ENCODE results near the gene TRIM45. TPM values are rescaled to one million over a fixed set of nuclear protein-coding genes. Genes with fewer than 3 reads are reported as not detected.
A peak's percentile ranks its signal among the peaks of the same experiment; 100 is the strongest.

Gene TRIM45
- total and polyA plus RNA-seq, 2 donors (not counting 1 experiment from before 2014, with no cell fraction given) = 4.0 to 8.4 TPM

GRCh38 chr1:117101334-117101733 lies 20.2 kb downstream of the TRIM45 start:
- H3K79me2 ChIP-seq (ENCODE audit: control insufficient read depth, insufficient read depth, low read length) = no peaks in the 10 kb centered on the region
- no peak overlapping the region for H3K4me3 ChIP-seq (replicated peaks in 1 of 4; ENCODE audit: control extremely low read depth in 1 of 4, insufficient read depth in 1 of 4, low read depth in 3 of 4, low read length in 4 of 4)
- H3K9ac ChIP-seq (ENCODE audit: insufficient read depth, low read length) = no peak overlapping the region
- no peak overlapping the region for H3K4me2 ChIP-seq (ENCODE audit: extremely low read depth, insufficient read depth, low read length)
- DNase-seq (ENCODE audit: low read depth in 2 of 2) = no peak
- no peak overlapping the region for H2AFZ ChIP-seq (ENCODE audit: low read length)
- no peak for TF ChIP-seq EZH2 (IDR thresholded peaks at IDR 0.05; ENCODE audit: low read length, missing control alignments)
- TF ChIP-seq, protein P1, sequence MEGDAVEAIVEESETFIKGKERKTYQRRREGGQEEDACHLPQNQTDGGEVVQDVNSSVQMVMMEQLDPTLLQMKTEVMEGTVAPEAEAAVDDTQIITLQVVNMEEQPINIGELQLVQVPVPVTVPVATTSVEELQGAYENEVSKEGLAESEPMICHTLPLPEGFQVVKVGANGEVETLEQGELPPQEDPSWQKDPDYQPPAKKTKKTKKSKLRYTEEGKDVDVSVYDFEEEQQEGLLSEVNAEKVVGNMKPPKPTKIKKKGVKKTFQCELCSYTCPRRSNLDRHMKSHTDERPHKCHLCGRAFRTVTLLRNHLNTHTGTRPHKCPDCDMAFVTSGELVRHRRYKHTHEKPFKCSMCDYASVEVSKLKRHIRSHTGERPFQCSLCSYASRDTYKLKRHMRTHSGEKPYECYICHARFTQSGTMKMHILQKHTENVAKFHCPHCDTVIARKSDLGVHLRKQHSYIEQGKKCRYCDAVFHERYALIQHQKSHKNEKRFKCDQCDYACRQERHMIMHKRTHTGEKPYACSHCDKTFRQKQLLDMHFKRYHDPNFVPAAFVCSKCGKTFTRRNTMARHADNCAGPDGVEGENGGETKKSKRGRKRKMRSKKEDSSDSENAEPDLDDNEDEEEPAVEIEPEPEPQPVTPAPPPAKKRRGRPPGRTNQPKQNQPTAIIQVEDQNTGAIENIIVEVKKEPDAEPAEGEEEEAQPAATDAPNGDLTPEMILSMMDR (conservative IDR thresholded peaks at IDR 0.05 in 1 of 2, IDR thresholded peaks at IDR 0.05 in 1 of 2; ENCODE audit: low read depth in 1 of 2, low read length in 2 of 2) = no peak
- H3K36me3 ChIP-seq (ENCODE audit: control insufficient read depth, insufficient read depth, low read length) = peaks cover 6% of the 10 kb centered on the region
- H4K20me1 ChIP-seq (ENCODE audit: control insufficient read depth, extremely low read depth, insufficient read depth, low read length) = no peaks in the 10 kb centered on the region
- no peaks in the 10 kb centered on the region for H3K9me3 ChIP-seq (ENCODE audit: control insufficient read depth, insufficient read depth, low read depth, low read length)
- H3K27me3 ChIP-seq (ENCODE audit: control insufficient read depth, insufficient read depth, low read length) = no peaks in the 10 kb centered on the region
- H3K4me1 ChIP-seq (ENCODE audit: control insufficient read depth, extremely low read depth, insufficient read depth, low read length) = peaks cover 6% of the 10 kb centered on the region
- H3K27ac ChIP-seq (ENCODE audit: insufficient read depth, low read length) = no peak overlapping the region

- no peaks in the 10 kb centered on the region for H3K9me3 ChIP-seq (ENCODE audit: control insufficient read depth, insufficient read depth, low read depth, low read length)
- TF ChIP-seq, protein P1 (conservative IDR thresholded peaks at IDR 0.05 in 1 of 2, IDR thresholded peaks at IDR 0.05 in 1 of 2; ENCODE audit: low read depth in 1 of 2, low read length in 2 of 2) = no peak
- TF ChIP-seq EZH2 (IDR thresholded peaks at IDR 0.05; ENCODE audit: low read length, missing control alignments) = no peak
- H3K4me2 ChIP-seq (ENCODE audit: extremely low read depth, insufficient read depth, low read length) = no peak overlapping the region
- H3K27me3 ChIP-seq (ENCODE audit: control insufficient read depth, insufficient read depth, low read length) = no peaks in the 10 kb centered on the region
- no peak for DNase-seq (ENCODE audit: low read depth in 2 of 2)
- no peaks in the 10 kb centered on the region for H3K79me2 ChIP-seq (ENCODE audit: control insufficient read depth, insufficient read depth, low read length)
- no peaks in the 10 kb centered on the region for H4K20me1 ChIP-seq (ENCODE audit: control insufficient read depth, extremely low read depth, insufficient read depth, low read length)
- H2AFZ ChIP-seq (ENCODE audit: low read length) = no peak overlapping the region
- H3K4me1 ChIP-seq (ENCODE audit: control insufficient read depth, extremely low read depth, insufficient read depth, low read length) = peaks cover 25% of the 10 kb centered on the region
- peaks cover 6% of the 10 kb centered on the region for H3K36me3 ChIP-seq (ENCODE audit: control insufficient read depth, insufficient read depth, low read length)
- no peak overlapping the region for H3K4me3 ChIP-seq (replicated peaks in 1 of 4; ENCODE audit: control extremely low read depth in 1 of 4, insufficient read depth in 1 of 4, low read depth in 3 of 4, low read length in 4 of 4)
- no peak overlapping the region for H3K9ac ChIP-seq (ENCODE audit: insufficient read depth, low read length)
- H3K27ac ChIP-seq (ENCODE audit: insufficient read depth, low read length) = no peak overlapping the region
Measured at GRCh38 chr1:117098287-117098890, 23.2 kb downstream of the TRIM45 start.

DNA sequence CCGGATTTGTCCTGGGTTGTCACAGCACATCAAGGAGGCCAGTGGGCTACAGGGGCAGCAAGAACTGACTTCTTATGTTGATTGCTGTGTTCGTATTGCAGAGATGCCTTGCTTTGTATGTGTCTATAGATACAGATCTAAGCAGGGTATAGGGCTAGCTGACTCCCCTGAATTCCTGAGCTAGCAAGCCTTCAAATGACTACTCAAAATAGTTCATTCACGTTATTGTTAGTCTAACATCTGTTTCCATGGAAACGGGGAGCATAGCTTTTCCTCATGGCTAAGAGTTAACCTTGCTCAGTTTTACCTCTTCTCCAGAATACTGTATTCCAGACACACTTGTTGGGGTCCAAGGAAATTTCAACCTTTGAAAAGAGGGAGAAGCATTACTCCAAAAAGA lies 24.1 kb downstream of the TRIM45 start:
- no peaks in the 10 kb centered on the region for H3K27me3 ChIP-seq (ENCODE audit: control insufficient read depth, insufficient read depth, low read length)
- no peaks in the 10 kb centered on the region for H3K9me3 ChIP-seq (ENCODE audit: control insufficient read depth, insufficient read depth, low read depth, low read length)
- TF ChIP-seq EZH2 (IDR thresholded peaks at IDR 0.05; ENCODE audit: low read length, missing control alignments) = no peak
- TF ChIP-seq, protein P1 (conservative IDR thresholded peaks at IDR 0.05 in 1 of 2, IDR thresholded peaks at IDR 0.05 in 1 of 2; ENCODE audit: low read depth in 1 of 2, low read length in 2 of 2) = no peak
- H3K27ac ChIP-seq (ENCODE audit: insufficient read depth, low read length) = peak overlapping the region; percentile 46
- DNase-seq (ENCODE audit: low read depth in 2 of 2) = peak; percentile 8 to 69
- no peaks in the 10 kb centered on the region for H3K79me2 ChIP-seq (ENCODE audit: control insufficient read depth, insufficient read depth, low read length)
- no peak overlapping the region for H3K4me3 ChIP-seq (replicated peaks in 1 of 4; ENCODE audit: control extremely low read depth in 1 of 4, insufficient read depth in 1 of 4, low read depth in 3 of 4, low read length in 4 of 4)
- H3K4me1 ChIP-seq (ENCODE audit: control insufficient read depth, extremely low read depth, insufficient read depth, low read length) = peaks cover 30% of the 10 kb centered on the region
- H3K9ac ChIP-seq (ENCODE audit: insufficient read depth, low read length) = no peak overlapping the region
- H2AFZ ChIP-seq (ENCODE audit: low read length) = no peak overlapping the region
- no peaks in the 10 kb centered on the region for H4K20me1 ChIP-seq (ENCODE audit: control insufficient read depth, extremely low read depth, insufficient read depth, low read length)
- H3K36me3 ChIP-seq (ENCODE audit: control insufficient read depth, insufficient read depth, low read length) = peaks cover 3% of the 10 kb centered on the region
- no peak overlapping the region for H3K4me2 ChIP-seq (ENCODE audit: extremely low read depth, insufficient read depth, low read length)
